RWPE1 (cell line): ENCODE results near the gene UBE2G2.
A peak's percentile ranks its signal among the peaks of the same experiment; 100 is the strongest.

Source experiments
- CTCF ChIA-PET: fragments of 350-600 bp; sonication (Branson Sonifier 250); formaldehyde crosslinking; extraction: SDS; loops from one replicate; lab custom pipeline; 2021; lab: Yijun Ruan, JAX
- POLR2A ChIA-PET: fragments of 400-600 bp; formaldehyde crosslinking; extraction: SDS; loops from one replicate; lab custom pipeline; 2020; ENCODE audit warnings: antibody characterized with exemption; ENCODE audit not compliant: low non-redundant PET; lab: Yijun Ruan, JAX
- DNase-seq: peaks from one replicate; pipeline ENCODE4 v3.0.0; 2012; ENCODE audit warnings: low spot score
- H3K27ac ChIP-seq: fragments of 450-650 bp; 2 replicates; pipeline ENCODE4 v1.5.1; 2017
- TF ChIP-seq, protein P1 (sequence below): fragments of 450-650 bp; conservative IDR thresholded peaks from 2 replicates; pipeline ENCODE4 v1.5.1; 2017; ENCODE audit warnings: low read depth, mild to moderate bottlenecking

UBE2G2 gene

DNA sequence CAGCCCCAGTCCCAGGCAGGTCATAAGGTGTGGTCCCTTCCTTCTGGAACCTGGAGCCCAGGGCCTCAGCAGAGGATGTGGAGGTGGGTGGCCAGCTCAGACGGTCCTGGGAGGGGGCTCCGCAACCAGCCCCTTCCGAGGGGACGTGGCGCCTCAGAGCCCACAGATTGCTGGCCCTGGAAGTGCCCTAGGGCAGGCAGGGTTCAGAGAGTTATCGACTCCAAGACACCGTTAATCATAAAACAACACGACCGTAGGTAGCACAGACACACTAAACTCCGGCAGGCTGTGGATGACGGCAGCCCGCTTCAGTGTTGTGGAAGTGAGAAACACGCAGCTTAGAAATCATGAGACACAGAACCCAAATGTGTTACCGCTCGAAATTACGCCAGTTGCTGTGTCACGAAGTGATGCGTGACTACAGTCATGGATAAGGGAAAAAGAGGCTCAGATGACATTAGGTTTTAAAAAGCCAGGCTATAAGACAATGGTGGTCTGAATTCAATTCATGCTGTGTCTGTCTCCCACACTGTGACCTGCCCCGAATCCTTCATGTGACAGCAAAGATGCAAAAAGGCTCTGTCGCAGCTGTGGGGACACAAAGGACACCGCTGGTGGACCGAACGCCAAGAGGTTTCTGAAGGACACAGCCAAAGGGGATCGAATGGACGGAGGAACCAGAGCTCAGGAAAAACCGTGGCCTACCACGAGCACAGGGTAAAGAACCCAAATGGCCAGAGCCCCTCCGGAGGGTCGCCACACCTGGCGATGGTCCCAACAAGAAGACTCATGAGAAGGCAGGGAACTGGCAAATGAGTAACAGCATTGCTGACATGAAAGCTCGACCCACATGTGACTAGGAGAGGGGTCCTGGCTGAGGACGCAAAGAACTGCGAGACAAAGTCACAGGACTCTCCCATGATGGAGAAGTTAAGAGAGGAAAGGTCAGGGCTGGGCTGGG, 17.9 kb upstream of the UBE2G2 start:
- DNase-seq = no peak
- POLR2A ChIA-PET = no interaction called here
- TF ChIP-seq, protein P1, sequence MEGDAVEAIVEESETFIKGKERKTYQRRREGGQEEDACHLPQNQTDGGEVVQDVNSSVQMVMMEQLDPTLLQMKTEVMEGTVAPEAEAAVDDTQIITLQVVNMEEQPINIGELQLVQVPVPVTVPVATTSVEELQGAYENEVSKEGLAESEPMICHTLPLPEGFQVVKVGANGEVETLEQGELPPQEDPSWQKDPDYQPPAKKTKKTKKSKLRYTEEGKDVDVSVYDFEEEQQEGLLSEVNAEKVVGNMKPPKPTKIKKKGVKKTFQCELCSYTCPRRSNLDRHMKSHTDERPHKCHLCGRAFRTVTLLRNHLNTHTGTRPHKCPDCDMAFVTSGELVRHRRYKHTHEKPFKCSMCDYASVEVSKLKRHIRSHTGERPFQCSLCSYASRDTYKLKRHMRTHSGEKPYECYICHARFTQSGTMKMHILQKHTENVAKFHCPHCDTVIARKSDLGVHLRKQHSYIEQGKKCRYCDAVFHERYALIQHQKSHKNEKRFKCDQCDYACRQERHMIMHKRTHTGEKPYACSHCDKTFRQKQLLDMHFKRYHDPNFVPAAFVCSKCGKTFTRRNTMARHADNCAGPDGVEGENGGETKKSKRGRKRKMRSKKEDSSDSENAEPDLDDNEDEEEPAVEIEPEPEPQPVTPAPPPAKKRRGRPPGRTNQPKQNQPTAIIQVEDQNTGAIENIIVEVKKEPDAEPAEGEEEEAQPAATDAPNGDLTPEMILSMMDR = no peak
- peak overlapping the region; percentile 83; the same call in 1 of the 2 replicates for H3K27ac ChIP-seq
- CTCF ChIA-PET = interaction anchor here (0.5 to 0.6 kb wide), 2 partner anchors 60 to 131 kb away, joined by 3 read pairs; no protein-coding TSS in a partner anchor

DNA sequence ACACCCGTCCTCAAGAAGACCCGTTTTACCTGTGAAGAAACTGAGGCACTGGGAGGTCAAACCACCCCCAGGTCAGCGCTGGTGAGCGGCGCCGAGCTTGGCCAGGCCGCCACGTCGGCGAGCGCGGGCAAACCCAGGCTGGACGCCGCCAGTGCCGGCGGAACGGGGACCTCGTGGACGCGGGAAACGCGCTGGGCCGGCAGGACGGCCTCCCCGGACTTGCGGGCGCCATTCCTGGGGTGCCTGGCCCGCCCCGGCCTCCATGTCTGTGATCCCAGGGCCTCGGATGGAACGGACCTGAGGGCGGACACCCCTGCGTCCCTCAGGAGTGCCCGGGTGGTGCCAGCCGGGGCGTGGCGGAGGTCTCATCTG, 17.0 kb upstream of the UBE2G2 start:
- ChIA-PET CTCF (no interaction called here), POLR2A (no interaction called here)
- TF ChIP-seq, protein P1 = no peak
- no peak for DNase-seq
- peak overlapping the region; percentile 83 for H3K27ac ChIP-seq

DNA sequence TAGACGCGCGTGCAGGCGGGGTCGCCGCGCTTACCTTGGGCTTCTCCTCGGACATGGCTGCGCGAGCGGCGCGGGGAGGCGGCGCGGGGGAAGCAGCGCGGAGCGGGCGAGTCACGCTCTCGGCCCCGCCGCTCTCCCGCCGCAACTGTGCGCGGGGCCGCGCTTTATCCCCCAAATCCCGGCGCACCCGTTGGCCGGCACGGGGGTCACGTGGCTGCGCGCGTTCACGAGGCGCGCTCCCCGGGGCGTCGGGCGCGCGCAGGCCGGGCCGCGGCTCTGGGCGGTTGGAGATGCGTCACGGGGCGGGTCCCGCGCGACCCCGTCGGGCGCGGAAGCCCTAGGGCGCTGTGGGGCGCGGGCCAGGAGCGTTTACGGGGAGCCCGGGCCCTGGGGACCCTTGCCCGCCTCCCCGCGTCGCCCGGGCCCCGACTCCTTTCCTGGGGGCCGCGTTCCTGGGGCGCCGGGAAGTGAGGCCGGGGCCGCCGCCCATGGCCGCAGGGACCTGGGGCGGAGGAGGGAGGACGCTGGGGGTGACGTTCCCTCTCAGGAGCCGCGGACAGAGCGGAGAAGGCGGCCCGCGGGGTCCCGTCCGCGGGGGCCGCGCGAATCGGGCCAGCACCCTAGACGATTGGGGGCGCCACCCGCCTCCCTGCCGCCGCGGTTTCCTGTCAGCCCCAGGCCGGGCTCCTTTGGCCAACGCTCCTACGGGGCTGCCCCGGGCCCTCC, 16.5 kb upstream of the UBE2G2 start, which contains the start of gene SUMO3:
TSS of gene SUMO3 (minus strand) at position 149 of the 726 bp plus-strand sequence. CDS start at position 55, 94 bp downstream.
- ChIA-PET CTCF (no interaction called here), POLR2A (no interaction called here)
- peak within 1 kb of the TSS; percentile 83 for H3K27ac ChIP-seq
- peak; percentile 87 for DNase-seq
- TF ChIP-seq, protein P1 = no peak

DNA sequence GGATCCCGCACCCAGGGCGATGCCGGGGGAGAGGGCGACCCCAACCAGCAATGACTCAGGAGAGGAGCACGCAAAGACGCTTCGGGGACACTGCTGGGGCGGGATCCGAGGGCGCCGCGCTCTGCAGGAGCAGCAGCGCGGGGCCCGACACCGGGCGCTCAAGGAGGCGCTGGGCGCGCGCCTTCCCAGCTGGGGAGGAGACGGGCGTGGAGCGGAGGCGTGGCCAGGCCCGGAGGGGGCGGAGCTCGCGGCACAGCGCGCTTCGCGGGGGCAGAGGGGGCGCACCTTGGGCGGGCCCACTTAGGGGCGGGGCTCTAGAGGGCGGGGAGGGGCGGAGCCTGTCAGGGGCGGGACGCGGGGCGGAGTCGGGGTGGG, 15.9 kb upstream of the UBE2G2 start:
- TF ChIP-seq, protein P1 = no peak
- peak overlapping the region; percentile 83 for H3K27ac ChIP-seq
- ChIA-PET CTCF (no interaction called here), POLR2A (interaction anchor here (0.6 kb wide), 3 partner anchors 28 to 1081 kb away, joined by 3 read pairs; no protein-coding TSS in a partner anchor)
- peak; percentile 94 for DNase-seq

DNA sequence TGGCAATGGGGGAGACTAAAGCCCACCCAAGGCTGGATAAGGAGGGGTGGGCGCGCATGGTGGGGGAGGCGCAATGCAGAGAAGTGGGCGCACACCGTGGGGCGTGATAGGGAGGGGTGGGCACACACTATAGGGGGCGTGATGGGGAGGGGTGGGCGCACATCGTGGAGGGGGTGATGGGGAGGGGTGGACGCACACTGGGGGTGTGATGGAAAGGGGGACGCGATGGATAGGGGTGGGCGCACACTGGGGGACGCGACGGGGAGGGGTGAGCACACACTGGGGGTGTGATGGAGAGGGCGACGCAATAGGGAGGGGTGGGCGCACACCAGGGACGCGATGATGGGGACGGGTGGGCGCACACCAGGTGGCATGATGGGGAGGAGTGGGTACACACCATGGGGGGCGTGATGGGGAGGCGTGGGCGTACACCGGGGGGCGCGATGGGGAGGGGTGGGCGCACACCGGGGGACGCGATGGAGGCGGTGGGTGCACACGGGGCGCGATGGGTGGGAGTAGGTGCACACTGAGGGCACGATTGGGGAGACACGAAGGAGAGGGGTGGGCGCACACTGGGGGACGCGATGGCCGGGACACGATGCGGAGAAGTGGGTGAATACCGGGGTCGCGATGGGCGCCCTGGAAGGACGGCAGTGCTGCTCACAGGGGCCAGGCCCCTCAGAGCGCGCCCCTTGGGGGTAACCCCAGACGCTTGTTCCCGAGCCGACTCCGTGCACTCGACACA, 15.3 kb upstream of the UBE2G2 start:
- CTCF ChIA-PET = no interaction called here

More for the DNA sequence above, 15.3 kb upstream of the UBE2G2 start:
- POLR2A ChIA-PET = interaction anchor here (0.6 kb wide), 3 partner anchors 27 to 1080 kb away, joined by 3 read pairs; no protein-coding TSS in a partner anchor
- TF ChIP-seq, protein P1 = no peak
- no peak for DNase-seq
- H3K27ac ChIP-seq = peak overlapping the region; percentile 83
